ENCODE data around the gene ARMH3.

- TF ChIP-seq CTCF (IDR thresholded peaks at IDR 0.05) = no peak
- TF ChIP-seq POLR2A (IDR thresholded peaks at IDR 0.05; ENCODE audit: low read depth) = no peak
- no peak for TF ChIP-seq POLR2AphosphoS5 (IDR thresholded peaks at IDR 0.05)
Measured at GRCh38 chr10:101848408-101848807, 207.6 kb downstream of the ARMH3 start.

Measured in esophagus muscularis mucosa (tissue), 3 donors.